CD4-positive, alpha-beta T cell treated with Interferon gamma for 1 hour (primary cell): Measurements from ENCODE around the gene IL7R.
A peak's percentile ranks its signal among the peaks of the same experiment; 100 is the strongest.

ENCODE experiments used
- DNase-seq: peaks from one replicate; pipeline ENCODE4 v3.0.0-alpha.2; 2020

Gene IL7R, protein sequence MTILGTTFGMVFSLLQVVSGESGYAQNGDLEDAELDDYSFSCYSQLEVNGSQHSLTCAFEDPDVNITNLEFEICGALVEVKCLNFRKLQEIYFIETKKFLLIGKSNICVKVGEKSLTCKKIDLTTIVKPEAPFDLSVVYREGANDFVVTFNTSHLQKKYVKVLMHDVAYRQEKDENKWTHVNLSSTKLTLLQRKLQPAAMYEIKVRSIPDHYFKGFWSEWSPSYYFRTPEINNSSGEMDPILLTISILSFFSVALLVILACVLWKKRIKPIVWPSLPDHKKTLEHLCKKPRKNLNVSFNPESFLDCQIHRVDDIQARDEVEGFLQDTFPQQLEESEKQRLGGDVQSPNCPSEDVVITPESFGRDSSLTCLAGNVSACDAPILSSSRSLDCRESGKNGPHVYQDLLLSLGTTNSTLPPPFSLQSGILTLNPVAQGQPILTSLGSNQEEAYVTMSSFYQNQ

DNA sequence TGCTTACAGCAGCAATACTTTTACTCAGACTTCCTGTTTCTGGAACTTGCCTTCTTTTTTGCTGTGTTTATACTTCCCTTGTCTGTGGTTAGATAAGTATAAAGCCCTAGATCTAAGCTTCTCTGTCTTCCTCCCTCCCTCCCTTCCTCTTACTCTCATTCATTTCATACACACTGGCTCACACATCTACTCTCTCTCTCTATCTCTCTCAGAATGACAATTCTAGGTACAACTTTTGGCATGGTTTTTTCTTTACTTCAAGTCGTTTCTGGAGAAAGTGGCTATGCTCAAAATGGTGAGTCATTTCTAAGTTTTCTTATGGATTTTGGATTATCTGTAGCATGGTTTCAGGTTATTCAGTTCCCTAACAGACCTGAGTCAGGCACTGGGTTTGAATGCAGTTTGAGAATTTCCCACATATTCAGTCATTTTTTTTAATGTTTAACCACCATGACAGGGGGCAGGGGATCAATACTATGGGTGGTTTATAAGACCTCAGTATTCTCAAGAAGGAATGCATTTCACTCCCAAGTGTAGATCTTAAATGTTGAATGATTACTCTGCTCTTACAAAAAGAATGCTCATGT, at the start of gene IL7R:
IL7R (plus strand) TSS at position 127 of the 587 bp plus-strand sequence; CDS start at position 214, 87 bp downstream.
- no peak for DNase-seq

DNA sequence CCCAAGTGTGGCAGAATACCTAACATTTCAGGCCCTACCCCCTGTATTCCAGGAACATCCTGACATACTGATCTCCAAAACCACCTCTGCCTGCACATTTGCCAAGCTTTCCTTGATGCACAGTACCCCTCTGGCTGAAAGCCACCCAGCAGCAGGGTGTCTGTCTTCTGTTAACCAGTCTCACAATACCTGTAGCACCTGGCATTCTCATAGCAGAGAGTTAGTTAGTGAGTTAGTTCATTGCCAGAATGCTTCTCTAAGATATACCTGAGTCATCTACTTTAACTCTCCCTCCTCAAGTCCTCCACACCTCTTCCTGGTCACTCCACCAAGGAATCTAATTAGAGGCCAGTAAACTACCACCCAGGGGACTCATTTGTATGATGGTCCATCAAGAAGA, 46.1 kb upstream of the IL7R start:
- DNase-seq, result no peak

DNA sequence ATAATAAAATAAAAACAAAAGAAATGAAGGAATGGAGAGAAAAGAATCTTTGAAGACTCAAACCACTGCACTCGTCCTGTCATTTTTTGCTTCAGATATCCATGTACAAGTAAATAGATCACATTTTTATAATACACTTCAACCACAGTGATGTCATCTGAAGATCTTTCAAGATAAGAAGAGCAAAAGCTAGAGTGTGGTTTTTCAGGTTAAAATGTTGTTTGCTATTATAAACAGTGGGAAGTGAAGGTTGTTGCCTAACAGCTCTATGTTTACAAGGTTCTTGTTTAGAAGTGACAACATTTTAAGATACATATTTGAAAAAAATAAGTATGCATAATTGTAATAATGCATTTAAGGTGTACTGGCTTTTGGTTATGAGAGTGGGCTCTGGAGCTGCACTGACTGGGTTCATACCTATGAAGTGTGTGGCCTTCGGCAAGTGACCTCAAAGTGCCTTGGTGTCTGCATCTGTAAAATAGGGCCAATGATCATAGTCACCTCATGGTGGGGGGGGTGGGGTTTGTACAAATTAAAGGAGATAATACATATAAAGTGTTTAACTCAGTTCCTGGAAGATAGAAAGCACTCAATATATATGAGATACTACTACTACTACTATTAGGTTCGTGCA, 45.5 kb upstream of the IL7R start:
- DNase-seq, result peak; percentile 27

DNA sequence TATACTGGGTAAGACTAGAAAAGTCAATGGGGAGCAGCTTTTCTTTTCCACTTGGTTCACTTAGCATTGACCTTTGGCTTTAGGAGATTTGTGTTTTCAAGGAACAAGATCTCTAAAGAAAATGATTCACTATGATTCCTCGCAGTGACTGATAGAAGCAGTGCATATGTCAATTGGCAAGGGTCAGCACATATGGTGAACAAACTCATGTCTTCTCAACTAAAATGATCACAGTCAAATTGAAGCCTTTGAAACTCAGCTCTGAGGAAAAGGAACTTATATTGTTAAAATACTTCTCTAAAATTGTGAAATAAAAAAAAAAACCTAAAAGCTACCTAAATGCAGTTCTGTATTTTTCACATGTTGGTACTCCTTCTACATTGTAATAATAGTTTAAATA, 43.2 kb upstream of the IL7R start:
- no peak for DNase-seq

DNA sequence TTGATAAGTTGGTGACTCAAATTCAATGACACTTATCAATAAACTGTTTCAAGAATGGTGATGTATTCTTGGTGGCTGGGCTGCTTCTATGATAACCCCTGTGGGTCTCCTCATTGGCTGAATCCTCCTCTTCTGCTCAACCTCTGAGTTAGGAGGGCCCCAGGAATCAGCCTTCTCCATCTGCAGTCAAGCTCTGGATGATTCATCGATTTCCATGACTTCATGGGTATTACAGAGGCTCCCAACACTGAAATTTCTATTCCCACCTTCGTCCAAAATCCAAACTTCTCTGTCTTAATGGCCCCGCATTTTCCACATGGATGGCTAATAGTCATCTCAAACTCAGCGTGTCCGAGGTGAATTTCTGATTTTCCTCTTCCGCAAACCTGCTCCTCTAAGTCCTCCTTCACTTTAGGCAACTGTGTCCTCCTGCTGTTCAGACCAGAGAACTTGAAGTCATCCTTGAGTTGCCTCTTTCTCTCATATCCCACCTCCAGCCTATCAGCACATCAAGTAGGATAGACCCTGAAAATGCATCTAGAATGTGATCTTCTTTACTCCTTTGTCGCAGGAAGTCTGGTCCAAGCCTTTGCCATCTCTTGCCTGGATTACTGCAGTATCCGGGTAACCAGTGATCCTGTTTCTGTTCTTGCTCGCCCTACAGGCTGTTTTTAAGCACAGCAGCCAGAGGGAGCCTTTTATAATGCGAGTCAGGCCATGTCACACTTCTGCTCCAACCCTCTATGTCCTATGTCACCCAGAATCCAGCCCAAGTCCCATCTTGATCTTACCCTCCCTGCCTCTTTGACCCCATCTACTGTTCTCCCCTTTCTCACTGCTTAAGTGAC, 41.4 kb upstream of the IL7R start:
- DNase-seq, result peak; percentile 22

DNA sequence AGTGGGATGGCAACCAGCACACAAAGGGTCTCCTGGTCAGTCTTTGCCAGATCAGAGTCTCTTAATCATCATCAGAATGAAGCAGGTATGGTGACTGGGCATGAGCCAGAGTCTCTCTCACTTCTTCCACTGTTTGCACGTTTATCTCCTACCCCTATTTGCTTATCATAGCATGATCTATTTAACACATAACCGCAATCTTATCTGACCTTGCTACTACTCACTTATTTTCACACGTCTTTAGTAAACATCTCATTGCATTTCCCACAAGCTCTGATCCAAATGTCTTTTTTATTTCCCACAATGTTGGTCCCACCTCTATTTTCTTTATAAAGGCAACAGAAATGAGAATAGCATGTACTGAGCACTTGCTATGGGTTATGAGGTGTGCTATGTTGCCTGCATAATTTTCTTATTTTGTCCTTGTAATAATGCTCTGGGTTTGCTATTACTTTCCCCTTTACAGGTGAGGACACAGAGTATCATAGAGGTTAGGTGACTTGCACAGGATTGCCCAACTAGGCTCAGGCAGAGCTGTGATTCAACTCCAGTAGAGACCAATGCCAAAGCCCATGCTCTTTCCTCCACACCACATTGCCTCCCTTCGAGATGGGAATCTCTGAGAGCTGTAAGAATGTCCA, 39.7 kb upstream of the IL7R start:
- DNase-seq, result no peak

DNA sequence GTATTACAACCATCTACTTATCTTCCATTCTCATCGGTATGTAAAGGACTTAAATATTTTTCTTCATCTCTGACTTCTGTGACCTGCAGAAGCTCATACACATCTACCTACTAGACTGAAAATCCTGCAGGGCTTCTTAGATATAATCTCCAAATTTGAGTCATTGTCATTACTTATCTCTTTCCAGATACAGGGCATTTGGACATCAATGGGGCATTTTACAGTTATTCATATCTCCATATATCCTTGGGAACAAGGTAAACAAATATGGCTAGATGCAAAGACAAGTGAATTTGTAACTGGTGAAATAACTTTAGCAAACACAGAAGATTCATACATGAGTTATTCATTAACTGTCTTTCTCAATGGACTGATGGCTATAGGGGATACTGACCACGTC, 37.7 kb upstream of the IL7R start:
- no peak for DNase-seq

DNA sequence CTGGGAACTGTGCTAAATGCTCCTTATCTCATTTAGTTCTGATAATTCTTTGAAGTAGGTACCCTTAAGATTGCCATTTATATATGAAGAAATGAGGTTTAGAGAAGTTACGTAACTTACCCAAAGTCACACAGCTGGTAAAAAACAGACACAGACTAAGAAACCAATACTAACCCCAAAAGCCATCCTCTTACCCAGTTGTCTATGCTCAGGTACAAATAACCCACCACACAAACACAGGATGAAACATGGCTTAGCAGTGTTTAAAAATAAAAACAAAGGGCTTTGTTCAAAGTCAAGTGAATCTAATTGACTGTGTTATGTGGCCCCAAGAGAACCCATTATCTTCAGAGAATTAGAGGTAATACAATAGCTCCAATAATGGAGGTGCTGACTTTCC, 37.0 kb upstream of the IL7R start:
- DNase-seq, result no peak

DNA sequence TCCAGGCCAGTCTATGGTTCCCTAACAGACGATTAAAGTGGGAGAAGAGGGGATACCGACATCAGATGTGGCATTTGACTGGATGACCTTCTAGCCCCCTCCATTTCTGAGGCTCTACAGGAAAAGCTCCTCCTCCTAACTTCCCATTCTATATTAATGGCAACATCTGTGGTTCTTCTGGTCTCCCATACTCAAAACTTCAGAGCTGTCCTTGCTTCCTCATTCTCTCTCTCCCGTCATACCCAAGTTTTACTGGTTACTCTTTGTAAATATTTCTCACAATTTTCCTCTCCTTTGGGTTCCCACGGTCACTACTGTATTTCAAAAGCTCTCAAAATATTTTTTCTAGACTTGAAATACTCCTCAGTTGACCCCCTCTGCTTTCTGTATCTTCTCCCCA, 36.0 kb upstream of the IL7R start:
- DNase-seq, result no peak

DNA sequence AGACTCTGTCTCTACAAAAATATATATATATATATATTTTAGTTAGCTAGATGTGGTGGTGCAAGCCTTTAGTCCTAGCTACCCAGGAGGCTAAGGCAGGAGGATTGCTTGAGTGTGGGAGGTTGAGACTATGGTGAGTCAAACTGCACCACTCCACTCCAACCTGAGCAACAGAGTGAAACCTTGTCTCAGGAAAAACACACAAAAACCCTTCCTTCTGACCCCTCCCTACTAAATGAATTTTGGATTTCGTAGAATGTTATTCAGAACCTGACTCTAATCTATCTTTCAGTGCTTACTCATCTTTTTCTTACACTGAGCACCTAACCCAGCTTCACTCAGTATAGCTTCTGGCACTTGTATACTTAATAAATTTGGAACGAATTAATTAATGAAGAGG, 35.2 kb upstream of the IL7R start:
- no peak for DNase-seq

DNA sequence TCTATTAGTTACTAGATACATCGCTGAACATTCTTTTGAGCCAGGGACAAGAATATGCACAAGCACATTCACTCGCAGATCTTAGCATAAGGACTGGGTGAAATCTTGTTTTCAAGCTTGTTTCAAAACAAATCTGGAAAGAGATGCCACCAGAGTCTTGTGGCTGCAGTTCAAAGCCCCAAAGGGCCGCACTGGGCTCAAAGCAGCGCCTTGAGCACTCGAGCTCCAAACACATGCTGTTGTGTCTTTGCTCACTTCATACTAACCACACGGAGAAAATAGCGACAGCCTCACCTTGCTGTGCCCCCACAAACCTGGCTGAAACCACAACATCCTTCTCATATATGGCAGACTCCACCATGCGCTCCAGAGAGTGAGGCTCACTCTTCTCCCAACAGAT, 34.2 kb upstream of the IL7R start:
- DNase-seq, result peak; percentile 55

DNA sequence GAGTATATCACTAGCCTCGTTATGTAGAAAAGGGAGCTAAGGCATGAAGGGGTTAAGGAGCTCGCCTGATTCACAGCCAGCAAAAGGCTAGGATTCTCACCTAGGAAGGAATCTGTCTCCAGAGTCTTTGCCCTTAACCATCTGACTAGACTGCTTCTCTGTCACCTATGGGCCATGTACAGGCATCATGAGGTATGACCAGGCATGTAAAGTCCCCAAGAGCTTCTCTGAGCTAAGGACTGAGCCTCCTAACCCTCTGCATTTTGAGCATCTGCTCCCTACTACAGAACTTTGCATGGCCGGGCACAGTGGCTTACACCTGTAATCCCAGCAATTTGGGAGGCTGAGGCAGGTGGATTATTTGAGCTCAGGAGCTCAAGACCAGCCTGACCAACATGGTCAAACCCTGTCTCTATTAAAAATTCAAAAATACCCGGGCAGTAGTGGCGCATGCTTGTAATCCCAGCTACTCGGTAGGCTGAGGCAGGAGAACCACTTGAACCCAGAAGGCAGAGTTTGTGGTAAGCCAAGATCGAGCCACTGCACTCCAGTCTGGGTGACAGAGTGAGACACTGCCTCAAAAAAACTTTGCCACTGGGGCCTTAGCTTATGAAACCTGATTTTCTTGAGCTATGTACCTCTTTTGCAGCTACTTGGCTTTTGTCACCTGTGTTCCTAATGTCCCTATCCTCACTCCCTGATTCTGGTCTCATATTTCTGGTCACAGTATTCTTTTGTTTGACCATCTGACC, 33.2 kb upstream of the IL7R start:
- no peak for DNase-seq

DNA sequence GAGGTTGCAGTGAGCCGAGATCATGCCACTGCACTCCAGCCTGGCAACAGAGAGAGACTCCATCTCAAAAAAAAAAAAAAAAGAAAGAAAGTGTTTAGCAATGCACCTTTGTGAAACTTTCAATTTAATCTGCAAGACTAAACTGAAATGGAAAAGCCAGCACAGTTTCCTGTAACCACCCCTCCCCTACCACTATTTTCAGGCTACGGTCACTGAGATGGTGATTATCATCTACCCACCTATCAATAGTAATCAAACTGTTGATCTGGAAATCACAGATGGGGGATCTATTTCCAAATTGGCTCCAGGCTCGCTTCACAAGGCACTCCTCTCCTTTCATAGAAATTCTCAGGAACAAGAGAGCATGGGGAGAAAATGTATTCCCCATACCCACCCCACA, 30.6 kb upstream of the IL7R start:
- DNase-seq, result no peak

DNA sequence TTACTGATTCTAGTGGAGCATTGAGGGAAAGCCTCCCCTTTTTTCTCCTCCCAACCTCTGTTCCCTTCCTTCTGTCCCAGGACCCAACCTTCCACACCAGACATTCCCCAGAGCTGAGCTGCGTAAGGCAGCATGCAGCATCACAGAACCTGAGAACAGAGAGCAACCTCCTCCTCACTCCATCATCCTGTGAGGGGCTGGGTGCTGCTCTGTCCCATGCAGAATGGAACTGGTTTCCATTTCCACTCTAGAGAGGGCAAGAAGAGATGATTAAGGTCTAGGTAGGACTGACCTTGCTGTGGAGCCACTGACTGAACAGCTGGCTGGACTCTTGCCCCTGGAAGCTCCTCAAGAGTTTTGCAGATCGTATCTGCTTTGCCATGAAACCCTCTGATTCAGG, 30.1 kb upstream of the IL7R start:
- no peak for DNase-seq

DNA sequence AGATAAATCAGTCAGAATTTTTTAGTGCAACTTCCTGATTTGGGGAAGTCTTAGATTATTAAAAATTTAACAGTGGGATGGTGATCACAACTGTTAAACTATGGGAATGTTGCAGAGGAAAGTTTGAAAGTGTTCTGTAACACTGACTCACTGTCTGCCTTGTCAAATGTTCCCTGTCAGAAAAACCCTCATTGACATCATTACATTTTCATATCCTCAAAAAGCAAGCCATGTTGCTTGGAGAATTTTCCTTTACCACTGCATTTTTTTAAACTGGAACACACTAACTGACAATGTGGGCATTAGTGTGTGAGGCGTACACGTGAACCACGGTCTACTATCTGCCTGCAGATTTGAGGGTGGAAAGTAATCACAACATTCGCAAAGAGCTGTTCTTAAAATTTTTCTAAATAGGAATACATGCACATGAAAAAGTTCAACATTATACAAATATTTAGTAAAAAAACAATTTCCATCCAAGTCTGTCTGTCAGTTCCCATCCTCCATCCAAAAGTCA, 28.6 kb upstream of the IL7R start:
- no peak for DNase-seq

DNA sequence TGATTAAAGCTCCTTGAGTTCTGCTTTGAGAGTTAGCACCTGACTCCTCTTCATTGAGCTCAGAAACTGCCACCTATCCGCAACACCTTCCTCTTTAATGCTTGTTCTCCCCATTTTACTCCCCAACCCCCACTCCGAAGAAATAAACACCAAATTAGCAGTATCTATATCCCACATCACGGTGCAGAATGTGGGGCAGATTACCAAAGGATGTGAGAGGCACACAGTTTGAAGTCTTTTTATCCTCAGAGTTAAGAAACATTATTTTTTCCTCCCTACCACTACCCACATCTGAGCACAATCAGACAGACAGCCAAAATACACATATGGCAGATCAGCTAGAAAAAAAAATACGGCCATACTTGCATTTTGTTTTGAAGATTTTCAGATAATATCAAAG, 26.1 kb upstream of the IL7R start:
- peak; percentile 47 for DNase-seq

DNA sequence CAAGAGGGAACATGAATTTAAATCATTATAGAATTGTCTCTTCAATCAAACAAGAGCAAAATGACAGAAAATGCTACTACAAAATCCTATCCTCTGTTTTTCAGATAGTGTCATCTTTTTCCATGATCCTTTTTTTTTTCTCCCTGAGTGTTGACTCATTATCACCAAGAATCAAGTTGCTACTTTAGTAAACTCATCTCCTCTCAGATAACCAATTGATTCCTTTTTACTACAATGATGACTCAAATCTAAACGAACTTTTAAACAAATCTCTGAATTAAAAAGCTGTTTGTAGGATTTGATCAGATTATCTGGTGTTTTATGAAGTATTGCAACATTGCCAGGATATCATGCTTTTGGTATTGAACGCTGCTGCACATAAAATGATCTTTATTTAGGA, 23.9 kb upstream of the IL7R start:
- DNase-seq, result no peak

DNA sequence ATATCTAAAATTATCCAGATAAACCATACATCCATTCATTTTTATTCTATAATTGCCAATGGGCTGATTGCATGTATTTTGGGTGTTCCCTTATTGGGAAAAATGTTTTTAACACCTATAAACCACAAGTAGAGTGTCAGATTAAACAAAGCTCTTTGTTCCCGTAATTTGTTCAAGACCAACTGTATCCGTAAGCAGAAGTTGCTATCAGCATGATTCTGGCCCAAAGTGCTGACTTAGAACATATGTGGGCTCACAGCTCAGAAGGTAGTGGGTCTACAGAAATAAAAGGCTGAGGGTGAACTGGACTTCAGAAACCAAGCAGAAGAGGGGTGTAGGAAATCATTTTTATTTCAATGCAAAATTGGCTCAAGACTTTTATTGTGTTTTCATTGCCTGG, 23.5 kb upstream of the IL7R start:
- no peak for DNase-seq

DNA sequence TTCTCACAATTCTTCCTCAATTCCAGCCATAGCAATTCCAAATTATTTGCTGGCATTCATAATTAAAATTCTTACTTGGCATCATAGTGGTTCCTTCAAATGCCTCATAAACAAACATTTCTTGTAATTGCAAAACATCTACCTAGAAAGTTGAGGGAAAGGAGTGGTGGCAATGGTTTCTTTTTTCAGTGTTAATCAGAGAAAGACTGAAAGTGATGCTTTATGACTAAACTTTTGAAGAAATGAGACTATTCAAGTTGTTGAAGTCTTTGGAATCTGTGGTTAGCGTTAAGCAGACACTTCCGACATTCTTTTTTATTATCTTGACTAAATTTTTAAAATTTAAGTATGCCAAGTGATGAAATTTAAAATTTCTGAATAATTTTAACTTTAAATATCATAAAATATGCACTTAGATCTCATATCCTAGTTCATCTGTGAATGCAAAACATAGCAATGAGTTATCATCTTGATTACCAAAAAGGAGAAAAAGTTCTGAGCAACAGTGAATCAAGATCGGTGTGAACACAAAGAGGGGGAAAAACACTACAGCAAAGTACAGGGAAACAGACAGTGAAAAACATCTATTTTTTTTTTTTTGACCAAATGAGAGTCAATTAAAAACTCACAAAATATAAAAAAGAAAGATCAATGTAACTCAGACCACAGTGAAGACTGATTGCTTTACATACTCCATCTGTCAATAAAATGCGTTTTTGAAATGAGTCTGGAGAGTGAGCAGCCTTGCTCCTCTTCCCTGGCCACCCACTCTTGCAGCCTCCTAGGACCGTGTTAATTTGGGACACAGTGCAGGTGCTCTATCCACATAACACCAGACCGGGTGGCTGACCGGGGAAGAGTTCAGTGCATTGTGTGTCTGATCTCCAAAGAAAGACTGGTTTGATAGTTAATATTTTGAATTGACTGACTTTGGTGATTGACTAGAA, 20.6 kb upstream of the IL7R start:
- DNase-seq, result no peak

DNA sequence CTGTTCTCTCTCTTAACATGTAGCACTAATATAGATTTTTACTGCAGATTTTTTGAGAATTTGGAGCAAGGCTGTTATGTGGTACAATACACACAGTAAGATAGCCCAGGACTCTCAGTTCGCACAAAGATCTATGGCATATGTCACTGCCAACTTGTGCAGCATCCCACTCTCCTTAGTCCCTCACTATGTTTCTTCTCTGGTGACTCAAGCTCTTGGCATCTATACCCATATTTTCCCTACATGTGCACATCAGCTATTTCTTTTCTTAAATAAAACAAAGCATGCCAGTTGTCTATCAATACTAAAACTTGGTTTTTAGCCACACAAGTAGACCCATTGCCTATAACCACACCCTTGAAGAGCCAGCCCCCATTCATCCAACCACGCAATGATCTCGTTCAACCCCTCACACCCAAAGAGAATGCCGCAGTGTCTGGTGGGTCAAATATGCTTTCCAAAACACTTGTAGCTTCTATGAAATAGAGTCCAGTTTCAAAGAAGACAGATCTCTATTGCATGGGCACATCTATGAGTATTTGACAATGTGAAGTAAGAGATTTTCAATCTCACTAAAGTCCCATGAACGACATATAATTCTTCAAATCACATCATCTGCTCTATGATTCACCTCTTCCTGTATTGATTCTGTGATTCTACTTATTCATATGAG, 18.2 kb upstream of the IL7R start:
- no peak for DNase-seq
